Measurements from ENCODE around the gene PHOSPHO2.

DNA sequence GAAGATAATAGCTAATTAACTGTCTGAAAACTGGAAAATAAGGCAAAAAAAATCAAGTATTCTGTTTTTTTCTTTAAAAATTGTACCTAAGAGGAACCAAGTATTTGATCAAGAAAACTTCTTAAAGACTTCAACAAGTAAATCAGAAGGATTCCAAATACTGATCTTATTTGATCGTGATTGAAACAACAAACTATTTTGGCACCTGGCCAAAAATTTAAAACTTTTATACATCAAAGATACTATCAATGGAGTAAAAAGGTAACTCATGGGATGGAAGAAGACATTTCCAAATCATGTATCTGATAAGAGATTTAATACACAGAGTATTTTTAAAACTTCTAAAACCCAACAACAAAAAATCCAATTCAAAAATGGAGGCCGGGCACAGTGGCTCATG is 46.8 kb upstream of the PHOSPHO2 start:
- TF ChIP-seq EZH2 (IDR thresholded peaks at IDR 0.05) (no peak), POLR2AphosphoS5 (IDR thresholded peaks at IDR 0.05; ENCODE audit: borderline replicate concordance, low read depth, low read length) (no peak)

Measured in SK-N-MC (cell line).